K562 (cell line): Measurements from ENCODE around the gene SGSM2. TPM values are rescaled to one million over a fixed set of nuclear protein-coding genes. Genes with fewer than 3 reads are reported as not detected.

ENCODE experiments used
- ATAC-seq: fragments of 200-7000 bp; cut with Tn5 transposase; 3 replicates; pipeline ENCODE4 v1.9.1; 2020; ENCODE audit warnings: moderate library complexity
- BruUV-seq: library from RNA; stranded (reverse); fragments of 400-500 nt; replicated peaks from 2 replicates; lab custom pipeline; 2021; lab: Mats Ljungman, UMichigan
- CTCF ChIA-PET: fragments of 300-600 bp; formaldehyde crosslinking; extraction: SDS; loops from one replicate; lab custom pipeline; 2021; ENCODE audit warnings: low intra/inter-chr PET ratio; lab: Yijun Ruan, JAX
- POLR2A ChIA-PET: fragments of 300-600, 350-650 bp; sonication (Branson Sonifier 250); formaldehyde crosslinking; extraction: SDS; loops from one replicate; lab custom pipeline; 2021; ENCODE audit warnings: antibody characterized with exemption, inconsistent platforms; lab: Yijun Ruan, JAX
- DNase-seq, 4 experiments: peaks; one replicate each; pipeline versions ENCODE4 v3.0.0 to v3.0.0-alpha.2; 2011 to 2018; ENCODE audit warnings: low spot score in 3 of 4, mixed read lengths in 3 of 4; ENCODE audit errors: extremely low read depth in 1 of 4
- FAIRE-seq: peaks from 2 replicates; lab custom pipeline; 2011; peaks lifted over from hg19 to GRCh38; lab: Jason Lieb, UNC
- H2AFZ ChIP-seq: 2 replicates; pipeline ENCODE4 v1.6.0; 2011; ENCODE audit warnings: low read depth, low read length, control low read depth, inconsistent platforms
- H3K27ac ChIP-seq: fragments of 200-600 bp; 3 replicates; pipeline ENCODE4 v1.8.0; 2011; ENCODE audit warnings: low read depth, mild to moderate bottlenecking, control low read depth, inconsistent platforms, low read length, moderate library complexity, mixed read lengths; ENCODE audit errors: extremely low read depth
- H3K27me3 ChIP-seq, 2 experiments: fragments of 300-600 bp in 1 of 2; 2 replicates in 1 of 2; 3 replicates in 1 of 2; pipeline versions ENCODE4 v1.6.0 to v1.8.0; 2011; ENCODE audit warnings: inconsistent platforms in 2 of 2, low read length in 2 of 2, mild to moderate bottlenecking in 1 of 2, mixed read lengths in 1 of 2, moderate library complexity in 1 of 2; ENCODE audit not compliant: control insufficient read depth in 2 of 2, insufficient read depth in 2 of 2
- H3K36me3 ChIP-seq: fragments of 300-600 bp; 3 replicates; pipeline ENCODE4 v1.8.0; 2011; ENCODE audit warnings: mild to moderate bottlenecking, low read length, inconsistent platforms; ENCODE audit not compliant: control insufficient read depth, insufficient read depth
- H3K4me1 ChIP-seq, 2 experiments: fragments of 200-600 bp in 1 of 2; replicated peaks in 1 of 2; 2 replicates in 1 of 2; 3 replicates in 1 of 2; pipeline versions ENCODE4 v1.5.1 to v1.8.0; 2011; ENCODE audit warnings: inconsistent platforms in 2 of 2, low read length in 2 of 2, mild to moderate bottlenecking in 1 of 2, mixed read lengths in 1 of 2, moderate library complexity in 1 of 2; ENCODE audit not compliant: control insufficient read depth in 2 of 2, insufficient read depth in 2 of 2
- H3K4me2 ChIP-seq: 2 replicates; pipeline ENCODE4 v1.6.1; 2011; ENCODE audit warnings: low read length, control low read depth, inconsistent platforms, mixed read lengths; ENCODE audit not compliant: insufficient read depth
- H3K4me3 ChIP-seq: fragments of 200-600 bp; sonication (generic), shearing (Covaris generic); 2 replicates; pipeline ENCODE4 v1.5.1; 2016; ENCODE audit warnings: control low read depth, inconsistent platforms
- H3K79me2 ChIP-seq: fragments of 200-600 bp; 3 replicates; pipeline ENCODE4 v1.8.0; 2011; ENCODE audit warnings: low read length, inconsistent platforms; ENCODE audit not compliant: control insufficient read depth, insufficient read depth
- H3K9ac ChIP-seq, 2 experiments: 2 replicates each; pipeline versions ENCODE4 v1.6.0 to v1.6.1; 2011; ENCODE audit warnings: low read depth in 2 of 2, low read length in 2 of 2, control low read depth in 1 of 2, inconsistent platforms in 1 of 2, mild to moderate bottlenecking in 1 of 2, mixed read lengths in 1 of 2; ENCODE audit not compliant: insufficient read depth in 1 of 2
- H3K9me1 ChIP-seq: one replicate; pipeline ENCODE4 v1.6.0; 2011; ENCODE audit warnings: inconsistent platforms, mild to moderate bottlenecking, low read length, moderate library complexity; ENCODE audit not compliant: control insufficient read depth, insufficient read depth
- H3K9me3 ChIP-seq: replicated peaks from 2 replicates; pipeline ENCODE4 v1.5.1; 2011; ENCODE audit warnings: low read depth, low read length, inconsistent platforms; ENCODE audit not compliant: control insufficient read depth, insufficient read depth
- H4K20me1 ChIP-seq: replicated peaks from 2 replicates; pipeline ENCODE4 v1.6.1; 2011; ENCODE audit warnings: low read length, inconsistent platforms, mixed read lengths; ENCODE audit not compliant: control insufficient read depth, insufficient read depth
- ARID2 ChIP-seq: fragments of 450-650 bp; IDR thresholded peaks from 2 replicates; pipeline ENCODE4 v1.6.1; 2017; ENCODE audit warnings: antibody characterized with exemption, mild to moderate bottlenecking
- CBFA2T2 ChIP-seq: fragments of 450-650 bp; conservative IDR thresholded peaks from 2 replicates; pipeline ENCODE4 v1.6.1; 2017; ENCODE audit warnings: mild to moderate bottlenecking
- E2F8 ChIP-seq: fragments of 450-650 bp; IDR thresholded peaks from 2 replicates; pipeline ENCODE4 v1.7.1; 2018; ENCODE audit warnings: mild to moderate bottlenecking, low read depth; ENCODE audit not compliant: partially characterized antibody
- MYC ChIP-seq, 2 experiments: fragments of 250-450 bp in 1 of 2; sonication (Bioruptor Pico) in 1 of 2; IDR thresholded peaks; 2 replicates each; pipeline versions ENCODE4 v1.5.1 to v1.6.1; 2012 to 2021; ENCODE audit warnings: low read depth in 2 of 2, borderline replicate concordance in 1 of 2, improper control_type of control experiment in 1 of 2, low read length in 1 of 2, mild to moderate bottlenecking in 1 of 2, moderate library complexity in 1 of 2
- POLR2AphosphoS5 ChIP-seq: IDR thresholded peaks from 2 replicates; pipeline ENCODE4 v1.6.1; 2011; ENCODE audit warnings: mild to moderate bottlenecking, low read depth, low read length, moderate library complexity; ENCODE audit not compliant: control insufficient read depth, insufficient read depth
- RBM39 ChIP-seq: fragments of 200-400 bp; formaldehyde crosslinking; optimal IDR thresholded peaks from 2 replicates; pipeline ENCODE3; 2018; ENCODE audit warnings: low read depth, low read length
- SRSF7 ChIP-seq: fragments of 200-400 bp; formaldehyde crosslinking; optimal IDR thresholded peaks from 2 replicates; pipeline ENCODE3; 2017; ENCODE audit warnings: mild to moderate bottlenecking, low read depth, low read length
- WGBS: fragments of 100-300 bp; shearing (Covaris generic); methylation state at CpG from one replicate; pipeline ENCODE4 v1.1.6; 2016; ENCODE audit warnings: low coverage, mixed read lengths; ENCODE audit not compliant: insufficient coverage; ENCODE audit errors: missing lambda C conversion rate; 5-methylcytosine and 5-hydroxymethylcytosine counted together
- in situ Hi-C: fragments of 300-500 bp; cut with MboI; formaldehyde crosslinking; loops from 4 replicates; pipeline ENCODE4 v1.15.0; 2018; ENCODE audit warnings: inconsistent platforms, mixed read lengths
- intact Hi-C: fragments of 100-400 bp; cut with micrococcal nuclease; formaldehyde crosslinking; loops from 2 replicates; pipeline ENCODE4 v1.14.2; 2022
- polyA plus RNA-seq, 8 experiments: library from polyadenylated mRNA; depleted of rRNA in 4 of 8; stranded (reverse) in 5 of 8; unstranded in 3 of 8; fragments of >200 nt; fragmentation: Nextera tagmentation in 2 of 8; fragmentation: Illumina TruSeq in 1 of 8; extraction: Ambion mirVana in 2 of 8; extraction: Trizol in 1 of 8; gene quantifications; 2 replicates each; pipeline versions ENCODE4 v1.2.1 to v1.2.3, GENCODE V29; 2011 to 2014; ENCODE audit warnings: inconsistent platforms in 1 of 8, missing spikeins in 1 of 8
- total RNA-seq, 7 experiments: library from RNA; depleted of rRNA in 6 of 7; stranded (reverse); fragments of >200 nt in 6 of 7; fragmentation: Illumina TruSeq in 2 of 7; extraction: Trizol in 2 of 7; gene quantifications; 2 replicates each; pipeline versions ENCODE4 v1.2.1 to v1.2.3, GENCODE V29; 2011 to 2021; ENCODE audit warnings: low replicate concordance in 1 of 7
- TF ChIP-seq, protein P1 (sequence below): sonication (generic); formaldehyde crosslinking; IDR thresholded peaks from 2 replicates; pipeline ENCODE4 v1.8.0; 2023; ENCODE audit warnings: missing genetic modification reagents, mild to moderate bottlenecking, borderline replicate concordance
- TF ChIP-seq, protein P2 (sequence below): fragments of 450-650 bp; formaldehyde crosslinking; conservative IDR thresholded peaks from 2 replicates; pipeline ENCODE4 v1.4.0; 2022; ENCODE audit warnings: mild to moderate bottlenecking, missing genetic modification characterization

The SGSM2 gene
- total and polyA plus RNA-seq, 9 of the 15 experiments (the other 6 are each of a cell fraction or from before 2014, with no cell fraction given): 0.20 to 26.3 (median 14.8) TPM

- ATAC-seq: peak; percentile 90
- peak; percentile 69 to 85 (median 74) for DNase-seq
- intact Hi-C loops (loop anchor here (1.0 kb wide), 1 partner anchor 34 kb away; no protein-coding TSS in a partner anchor), in situ Hi-C loops (no loop called here)
- no peak overlapping the region for H3K4me2 ChIP-seq
- H3K9me3 ChIP-seq: no peaks in the 10 kb centered on the region
- no peaks in the 10 kb centered on the region for H4K20me1 ChIP-seq
- H3K79me2 ChIP-seq: no peaks in the 10 kb centered on the region
- no peak overlapping the region for H3K4me3 ChIP-seq
- WGBS: 28% methylated on average over 16 of the region's 19 CpGs
- peaks cover 52% of the 10 kb centered on the region; the same call in 2 of the 3 replicates for H3K36me3 ChIP-seq
- no peaks in the 10 kb centered on the region for H3K27me3 ChIP-seq
- no peak overlapping the region for H3K9ac ChIP-seq
- H3K27ac ChIP-seq: no peak overlapping the region
- ChIA-PET CTCF (interaction anchor here (1.0 to 6.0 kb wide), 3 partner anchors 29 to 46 kb away, joined by 4 to 78 read pairs (median 7); no protein-coding TSS in a partner anchor), POLR2A (interaction anchor here (0.6 to 2.0 kb wide), 8 partner anchors 9 to 1269 kb away, joined by 3 to 31 read pairs (median 4); no protein-coding TSS in a partner anchor)
- no peaks in the 10 kb centered on the region; a peak in 1 of 5 replicates for H3K4me1 ChIP-seq
- no peak overlapping the region for H2AFZ ChIP-seq
- FAIRE-seq: peak; percentile 94
- no peaks in the 10 kb centered on the region for H3K9me1 ChIP-seq
- BruUV-seq: no TSS peak
- no peak for TF ChIP-seq E2F8
- TF ChIP-seq, protein P1, sequence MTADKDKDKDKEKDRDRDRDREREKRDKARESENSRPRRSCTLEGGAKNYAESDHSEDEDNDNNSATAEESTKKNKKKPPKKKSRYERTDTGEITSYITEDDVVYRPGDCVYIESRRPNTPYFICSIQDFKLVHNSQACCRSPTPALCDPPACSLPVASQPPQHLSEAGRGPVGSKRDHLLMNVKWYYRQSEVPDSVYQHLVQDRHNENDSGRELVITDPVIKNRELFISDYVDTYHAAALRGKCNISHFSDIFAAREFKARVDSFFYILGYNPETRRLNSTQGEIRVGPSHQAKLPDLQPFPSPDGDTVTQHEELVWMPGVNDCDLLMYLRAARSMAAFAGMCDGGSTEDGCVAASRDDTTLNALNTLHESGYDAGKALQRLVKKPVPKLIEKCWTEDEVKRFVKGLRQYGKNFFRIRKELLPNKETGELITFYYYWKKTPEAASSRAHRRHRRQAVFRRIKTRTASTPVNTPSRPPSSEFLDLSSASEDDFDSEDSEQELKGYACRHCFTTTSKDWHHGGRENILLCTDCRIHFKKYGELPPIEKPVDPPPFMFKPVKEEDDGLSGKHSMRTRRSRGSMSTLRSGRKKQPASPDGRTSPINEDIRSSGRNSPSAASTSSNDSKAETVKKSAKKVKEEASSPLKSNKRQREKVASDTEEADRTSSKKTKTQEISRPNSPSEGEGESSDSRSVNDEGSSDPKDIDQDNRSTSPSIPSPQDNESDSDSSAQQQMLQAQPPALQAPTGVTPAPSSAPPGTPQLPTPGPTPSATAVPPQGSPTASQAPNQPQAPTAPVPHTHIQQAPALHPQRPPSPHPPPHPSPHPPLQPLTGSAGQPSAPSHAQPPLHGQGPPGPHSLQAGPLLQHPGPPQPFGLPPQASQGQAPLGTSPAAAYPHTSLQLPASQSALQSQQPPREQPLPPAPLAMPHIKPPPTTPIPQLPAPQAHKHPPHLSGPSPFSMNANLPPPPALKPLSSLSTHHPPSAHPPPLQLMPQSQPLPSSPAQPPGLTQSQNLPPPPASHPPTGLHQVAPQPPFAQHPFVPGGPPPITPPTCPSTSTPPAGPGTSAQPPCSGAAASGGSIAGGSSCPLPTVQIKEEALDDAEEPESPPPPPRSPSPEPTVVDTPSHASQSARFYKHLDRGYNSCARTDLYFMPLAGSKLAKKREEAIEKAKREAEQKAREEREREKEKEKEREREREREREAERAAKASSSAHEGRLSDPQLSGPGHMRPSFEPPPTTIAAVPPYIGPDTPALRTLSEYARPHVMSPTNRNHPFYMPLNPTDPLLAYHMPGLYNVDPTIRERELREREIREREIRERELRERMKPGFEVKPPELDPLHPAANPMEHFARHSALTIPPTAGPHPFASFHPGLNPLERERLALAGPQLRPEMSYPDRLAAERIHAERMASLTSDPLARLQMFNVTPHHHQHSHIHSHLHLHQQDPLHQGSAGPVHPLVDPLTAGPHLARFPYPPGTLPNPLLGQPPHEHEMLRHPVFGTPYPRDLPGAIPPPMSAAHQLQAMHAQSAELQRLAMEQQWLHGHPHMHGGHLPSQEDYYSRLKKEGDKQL: no peak
- TF ChIP-seq, protein P2, sequence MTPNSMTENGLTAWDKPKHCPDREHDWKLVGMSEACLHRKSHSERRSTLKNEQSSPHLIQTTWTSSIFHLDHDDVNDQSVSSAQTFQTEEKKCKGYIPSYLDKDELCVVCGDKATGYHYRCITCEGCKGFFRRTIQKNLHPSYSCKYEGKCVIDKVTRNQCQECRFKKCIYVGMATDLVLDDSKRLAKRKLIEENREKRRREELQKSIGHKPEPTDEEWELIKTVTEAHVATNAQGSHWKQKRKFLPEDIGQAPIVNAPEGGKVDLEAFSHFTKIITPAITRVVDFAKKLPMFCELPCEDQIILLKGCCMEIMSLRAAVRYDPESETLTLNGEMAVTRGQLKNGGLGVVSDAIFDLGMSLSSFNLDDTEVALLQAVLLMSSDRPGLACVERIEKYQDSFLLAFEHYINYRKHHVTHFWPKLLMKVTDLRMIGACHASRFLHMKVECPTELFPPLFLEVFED (CRISPR knock-in tag): no peak
- TF ChIP-seq MYC (IDR thresholded peaks at IDR 0.05; ENCODE audit: low read depth, low read length): 0 out of 2 replicates have a peak, but pooled peaks have one; percentile 23
- TF ChIP-seq MYC (CRISPR knock-in tag; IDR thresholded peaks at IDR 0.05; ENCODE audit: borderline replicate concordance, low read depth): no peak
- TF ChIP-seq POLR2AphosphoS5: peak; percentile 30; the same call in 1 of the 2 replicates
- no peak for TF ChIP-seq SRSF7
- 0 out of 2 replicates have a peak, but pooled peaks have one; percentile 16 for TF ChIP-seq ARID2
- TF ChIP-seq RBM39: no peak
- TF ChIP-seq CBFA2T2: no peak
These were observed 78.9 kb downstream of the SGSM2 start for GRCh38 chr17:2416010-2416734.
